ENCODE data around the gene ASIC2. TPM values are rescaled to one million over a fixed set of nuclear protein-coding genes. Genes with fewer than 3 reads are reported as not detected.

Gene ASIC2
- total and polyA plus RNA-seq, 2 donors (not counting 1 experiment from before 2014, with no cell fraction given), result not detected

DNA sequence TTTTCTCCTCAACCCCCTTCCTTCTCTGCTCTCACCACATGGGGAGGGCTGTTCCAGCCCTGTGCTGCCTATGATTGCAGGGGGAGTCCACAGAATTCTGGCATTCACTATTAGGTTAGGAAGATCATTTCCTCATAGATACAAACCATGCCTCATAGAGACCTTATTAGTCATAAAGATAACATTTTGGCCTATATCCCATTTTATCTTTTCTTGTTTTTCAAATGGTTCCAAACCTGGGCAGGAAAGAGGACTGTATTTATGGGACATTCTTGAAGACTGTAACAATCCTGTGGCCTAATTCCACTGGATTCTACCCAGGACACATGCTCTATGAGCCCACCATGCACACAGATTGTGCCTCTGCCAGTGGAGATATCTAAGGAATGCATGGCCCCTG, 51.7 kb downstream of the ASIC2 start:
- no peak overlapping the region for H3K4me2 ChIP-seq (replicated peaks; ENCODE audit: low read depth, low read length, poor library complexity, severe bottlenecking)
- no peaks in the 10 kb centered on the region for H4K20me1 ChIP-seq (ENCODE audit: control insufficient read depth, insufficient read depth, low read length, poor library complexity, severe bottlenecking)
- Mint-ChIP-seq H3K27ac (no peak overlapping the region), H3K4me3 (no peak overlapping the region), H3K27me3 (peaks cover 31% of the 10 kb centered on the region), H3K4me1 (no peaks in the 10 kb centered on the region), H3K9me3 (ENCODE audit: insufficient read depth) (no peaks in the 10 kb centered on the region)
- TF ChIP-seq, protein P1, sequence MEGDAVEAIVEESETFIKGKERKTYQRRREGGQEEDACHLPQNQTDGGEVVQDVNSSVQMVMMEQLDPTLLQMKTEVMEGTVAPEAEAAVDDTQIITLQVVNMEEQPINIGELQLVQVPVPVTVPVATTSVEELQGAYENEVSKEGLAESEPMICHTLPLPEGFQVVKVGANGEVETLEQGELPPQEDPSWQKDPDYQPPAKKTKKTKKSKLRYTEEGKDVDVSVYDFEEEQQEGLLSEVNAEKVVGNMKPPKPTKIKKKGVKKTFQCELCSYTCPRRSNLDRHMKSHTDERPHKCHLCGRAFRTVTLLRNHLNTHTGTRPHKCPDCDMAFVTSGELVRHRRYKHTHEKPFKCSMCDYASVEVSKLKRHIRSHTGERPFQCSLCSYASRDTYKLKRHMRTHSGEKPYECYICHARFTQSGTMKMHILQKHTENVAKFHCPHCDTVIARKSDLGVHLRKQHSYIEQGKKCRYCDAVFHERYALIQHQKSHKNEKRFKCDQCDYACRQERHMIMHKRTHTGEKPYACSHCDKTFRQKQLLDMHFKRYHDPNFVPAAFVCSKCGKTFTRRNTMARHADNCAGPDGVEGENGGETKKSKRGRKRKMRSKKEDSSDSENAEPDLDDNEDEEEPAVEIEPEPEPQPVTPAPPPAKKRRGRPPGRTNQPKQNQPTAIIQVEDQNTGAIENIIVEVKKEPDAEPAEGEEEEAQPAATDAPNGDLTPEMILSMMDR (IDR thresholded peaks at IDR 0.05), result no peak
- TF ChIP-seq EZH2 (IDR thresholded peaks at IDR 0.05; ENCODE audit: borderline replicate concordance, insufficient read depth, low read depth, low read length, poor library complexity, severe bottlenecking), result no peak
- DNase-seq (no peak), ATAC-seq (ENCODE audit: low read depth) (no peak)
- no peak overlapping the region for H3K4me3 ChIP-seq (ENCODE audit: control extremely low read depth in 1 of 5, extremely low read depth in 1 of 5, insufficient read depth in 1 of 5, low read depth in 2 of 5, low read length in 4 of 5)
- no peak overlapping the region for H3K9ac ChIP-seq (ENCODE audit: low read length)
- intact Hi-C loops (cut with micrococcal nuclease), result no loop called here
- H3K9me3 ChIP-seq (ENCODE audit: control extremely low read depth in 1 of 3, control insufficient read depth in 2 of 3, insufficient read depth in 1 of 3, low read length in 2 of 3), result peaks cover 0 to 3% (median 0%) of the 10 kb centered on the region in 3 donors
- H3K4me1 ChIP-seq (ENCODE audit: control insufficient read depth in 2 of 2, insufficient read depth in 2 of 2, low read length in 2 of 2), result no peaks in the 10 kb centered on the region
- no peak overlapping the region for H2AFZ ChIP-seq (ENCODE audit: insufficient read depth, low read depth, low read length, poor library complexity, severe bottlenecking)
- H3K36me3 ChIP-seq (replicated peaks in 1 of 2; ENCODE audit: control extremely low read depth in 1 of 2, control insufficient read depth in 1 of 2, extremely low read depth in 1 of 2, insufficient read depth in 2 of 2, low read length in 1 of 2), result no peaks in the 10 kb centered on the region
- H3K27ac ChIP-seq (ENCODE audit: low read length in 2 of 2), result no peak overlapping the region
- POLR2A ChIA-PET, result no interaction called here
- no peaks in the 10 kb centered on the region for H3K27me3 ChIP-seq (replicated peaks in 1 of 4; ENCODE audit: control extremely low read depth in 1 of 4, control insufficient read depth in 3 of 4, insufficient read depth in 4 of 4, low read length in 3 of 4)
- CTCF ChIA-PET, result no interaction called here
- no peaks in the 10 kb centered on the region for H3K79me2 ChIP-seq (ENCODE audit: control insufficient read depth, insufficient read depth, low read length)

GRCh38 chr17:33240362-33240761, 52.7 kb downstream of the ASIC2 start:
- H3K9me3 ChIP-seq (ENCODE audit: control extremely low read depth in 1 of 3, control insufficient read depth in 2 of 3, insufficient read depth in 1 of 3, low read length in 2 of 3), result peaks cover 0 to 3% (median 0%) of the 10 kb centered on the region in 3 donors
- CTCF ChIA-PET, result interaction anchor here (0.6 kb wide), 1 partner anchor 1943 kb away, joined by 3 read pairs; no protein-coding TSS in a partner anchor
- no peak overlapping the region for H3K27ac Mint-ChIP-seq
- no peak overlapping the region for H3K4me3 ChIP-seq (ENCODE audit: control extremely low read depth in 1 of 5, extremely low read depth in 1 of 5, insufficient read depth in 1 of 5, low read depth in 2 of 5, low read length in 4 of 5)
- no peak overlapping the region for H3K27ac ChIP-seq (ENCODE audit: low read length in 2 of 2)
- POLR2A ChIA-PET, result no interaction called here
- TF ChIP-seq, protein P1 (IDR thresholded peaks at IDR 0.05), result no peak
- no peak for TF ChIP-seq EZH2 (IDR thresholded peaks at IDR 0.05; ENCODE audit: borderline replicate concordance, insufficient read depth, low read depth, low read length, poor library complexity, severe bottlenecking)
- no peak overlapping the region for H3K4me2 ChIP-seq (replicated peaks; ENCODE audit: low read depth, low read length, poor library complexity, severe bottlenecking)
- H3K4me1 ChIP-seq (ENCODE audit: control insufficient read depth in 2 of 2, insufficient read depth in 2 of 2, low read length in 2 of 2), result no peaks in the 10 kb centered on the region
- no peak overlapping the region for H3K9ac ChIP-seq (ENCODE audit: low read length)
- ATAC-seq (ENCODE audit: low read depth) (no peak), DNase-seq (no peak)
- no peaks in the 10 kb centered on the region for H4K20me1 ChIP-seq (ENCODE audit: control insufficient read depth, insufficient read depth, low read length, poor library complexity, severe bottlenecking)
- peaks cover 28% of the 10 kb centered on the region for H3K27me3 Mint-ChIP-seq
- H3K4me1 Mint-ChIP-seq, result no peaks in the 10 kb centered on the region
- no peaks in the 10 kb centered on the region for H3K36me3 ChIP-seq (replicated peaks in 1 of 2; ENCODE audit: control extremely low read depth in 1 of 2, control insufficient read depth in 1 of 2, extremely low read depth in 1 of 2, insufficient read depth in 2 of 2, low read length in 1 of 2)
- H3K79me2 ChIP-seq (ENCODE audit: control insufficient read depth, insufficient read depth, low read length), result no peaks in the 10 kb centered on the region
- H3K9me3 Mint-ChIP-seq (ENCODE audit: insufficient read depth), result no peaks in the 10 kb centered on the region
- intact Hi-C loops (cut with micrococcal nuclease), result no loop called here
- H2AFZ ChIP-seq (ENCODE audit: insufficient read depth, low read depth, low read length, poor library complexity, severe bottlenecking), result no peak overlapping the region
- no peak overlapping the region for H3K4me3 Mint-ChIP-seq
- WGBS (ENCODE audit: insufficient coverage), result 84% methylated on average over 4 of the region's 6 CpGs
- H3K27me3 ChIP-seq (replicated peaks in 1 of 4; ENCODE audit: control extremely low read depth in 1 of 4, control insufficient read depth in 3 of 4, insufficient read depth in 4 of 4, low read length in 3 of 4), result no peaks in the 10 kb centered on the region
